A549 (cell line): ENCODE measurements around the gene STX8. TPM values are rescaled to one million over a fixed set of nuclear protein-coding genes. Genes with fewer than 3 reads are reported as not detected.

Experiments used
- ATAC-seq, 2 experiments: fragments of 200-7000 bp in 1 of 2; fragments of >200 bp in 1 of 2; cut with Nextera tagmentation in 1 of 2; cut with Tn5 transposase in 1 of 2; 3 replicates each; pipeline versions ENCODE4 v1.8.0 to v1.9.1; 2018 to 2020; ENCODE audit warnings: mild to moderate bottlenecking in 1 of 2, moderate library complexity in 1 of 2
- CTCF ChIA-PET: fragments of 300-600 bp; sonication (Branson Sonifier 250); formaldehyde crosslinking; extraction: SDS; loops from one replicate; lab custom pipeline; 2021; ENCODE audit warnings: antibody characterized with exemption, inconsistent platforms; lab: Yijun Ruan, JAX
- POLR2A ChIA-PET: fragments of 350-600 bp; formaldehyde crosslinking; extraction: SDS; loops from one replicate; lab custom pipeline; 2021; ENCODE audit warnings: antibody characterized with exemption, inconsistent platforms; lab: Yijun Ruan, JAX
- DNase-seq, 2 experiments: peaks; one replicate each; pipeline versions ENCODE4 v3.0.0 to v3.0.0-alpha.2; 2011 to 2016; ENCODE audit warnings: low read depth in 1 of 2, low spot score in 1 of 2
- FAIRE-seq: peaks from 2 replicates; lab custom pipeline; 2011; peaks lifted over from hg19 to GRCh38; lab: Jason Lieb, UNC
- H3K27ac ChIP-seq, 2 experiments: fragments of >200 bp; sonication (Bioruptor Twin); formaldehyde crosslinking; 3 replicates each; pipeline ENCODE4 v1.5.1; 2016 to 2017
- H3K4me1 ChIP-seq: fragments of >200 bp; sonication (Bioruptor Twin); formaldehyde crosslinking; 3 replicates; pipeline ENCODE4 v1.6.1; 2016
- H3K4me2 ChIP-seq: fragments of >200 bp; sonication (Bioruptor Twin); formaldehyde crosslinking; 3 replicates; pipeline ENCODE4 v1.6.1; 2016
- H3K4me3 ChIP-seq: fragments of >200 bp; sonication (Bioruptor Twin); formaldehyde crosslinking; 3 replicates; pipeline ENCODE4 v1.5.1; 2016
- H3K9me3 ChIP-seq: fragments of >200 bp; sonication (Bioruptor Twin); formaldehyde crosslinking; 3 replicates; pipeline ENCODE4 v1.6.1; 2016
- CBX2 ChIP-seq: fragments of 200-600 bp; sonication (generic); IDR thresholded peaks from 2 replicates; pipeline ENCODE4 v1.6.1; 2016; ENCODE audit warnings: low read depth, mild to moderate bottlenecking, borderline replicate concordance
- CEBPB ChIP-seq, 2 experiments: fragments of >200 bp in 1 of 2; sonication (Bioruptor Twin) in 1 of 2; formaldehyde crosslinking in 1 of 2; IDR thresholded peaks; 2 replicates each; pipeline ENCODE4 v1.6.1; 2012 to 2016
- CHD2 ChIP-seq: fragments of 150-350 bp; IDR thresholded peaks from 2 replicates; pipeline ENCODE4 v1.6.1; 2014; ENCODE audit warnings: low read length; ENCODE audit not compliant: partially characterized antibody
- EP300 ChIP-seq, 2 experiments: fragments of >200 bp; sonication (Bioruptor Twin); formaldehyde crosslinking; IDR thresholded peaks; 2 replicates in 1 of 2; 3 replicates in 1 of 2; pipeline ENCODE4 v1.6.1; 2016 to 2017
- FOSL2 ChIP-seq, 2 experiments: fragments of 450-650 bp in 1 of 2; fragments of >200 bp in 1 of 2; sonication (Bioruptor Twin) in 1 of 2; formaldehyde crosslinking; IDR thresholded peaks; 2 replicates each; pipeline versions ENCODE4 v1.5.0 to v1.6.1; 2016 to 2020; ENCODE audit warnings: mild to moderate bottlenecking in 1 of 2, moderate library complexity in 1 of 2
- HDAC2 ChIP-seq: fragments of 200-600 bp; sonication (generic); IDR thresholded peaks from 2 replicates; pipeline ENCODE4 v1.6.1; 2016
- HOXB5 ChIP-seq: fragments of 250-450 bp; sonication (Bioruptor Pico); IDR thresholded peaks from 2 replicates; pipeline ENCODE4 v1.5.0; 2020; ENCODE audit warnings: mild to moderate bottlenecking, moderate library complexity
- JUN ChIP-seq, 2 experiments: fragments of >200 bp; sonication (Bioruptor Twin); formaldehyde crosslinking; IDR thresholded peaks; 2 replicates in 1 of 2; 3 replicates in 1 of 2; pipeline ENCODE4 v1.6.1; 2016 to 2017
- JUNB ChIP-seq: fragments of >200 bp; sonication (Bioruptor Twin); formaldehyde crosslinking; IDR thresholded peaks from 2 replicates; pipeline ENCODE4 v1.6.1; 2016
- KDM1A ChIP-seq: fragments of 200-600 bp; sonication (generic); IDR thresholded peaks from 2 replicates; pipeline ENCODE4 v1.6.1; 2016; ENCODE audit warnings: low read depth, mild to moderate bottlenecking
- KDM5A ChIP-seq: fragments of 200-600 bp; sonication (generic); IDR thresholded peaks from 2 replicates; pipeline ENCODE4 v1.6.1; 2016; ENCODE audit warnings: antibody characterized with exemption, mild to moderate bottlenecking
- POLR2A ChIP-seq: IDR thresholded peaks from 2 replicates; pipeline ENCODE4 v1.6.1; 2012; ENCODE audit warnings: mild to moderate bottlenecking, low read length
- RCOR1 ChIP-seq: fragments of 150-350 bp; IDR thresholded peaks from 2 replicates; pipeline ENCODE4 v1.6.1; 2014; ENCODE audit warnings: antibody characterized with exemption, low read length, low read depth
- SMC3 ChIP-seq: fragments of >200 bp; sonication (Bioruptor Twin); formaldehyde crosslinking; IDR thresholded peaks from 3 replicates; pipeline ENCODE4 v1.6.1; 2018; ENCODE audit warnings: inconsistent platforms
- SREBF2 ChIP-seq: fragments of 450-650 bp; IDR thresholded peaks from 2 replicates; pipeline ENCODE4 v1.6.1; 2014; ENCODE audit warnings: mild to moderate bottlenecking, moderate library complexity
- TP53 ChIP-seq: fragments of 250-450 bp; sonication (Bioruptor Pico); IDR thresholded peaks from 2 replicates; pipeline ENCODE4 v1.5.0; 2021; ENCODE audit warnings: mild to moderate bottlenecking, moderate library complexity
- ZC3H11A ChIP-seq: fragments of 450-650 bp; IDR thresholded peaks from 2 replicates; pipeline ENCODE4 v1.6.1; 2014; ENCODE audit warnings: antibody characterized with exemption, mild to moderate bottlenecking
- ZSCAN20 ChIP-seq: fragments of 250-450 bp; sonication (Bioruptor Pico); IDR thresholded peaks from 2 replicates; pipeline ENCODE4 v1.8.0; 2022; ENCODE audit warnings: mild to moderate bottlenecking, moderate library complexity
- WGBS: methylation state at CpG from one replicate; pipeline ENCODE4 v1.1.6; 2017; ENCODE audit errors: missing lambda C conversion rate; 5-methylcytosine and 5-hydroxymethylcytosine counted together
- polyA plus RNA-seq, 4 experiments: library from polyadenylated mRNA; depleted of rRNA in 3 of 4; stranded (reverse); fragments of >200 nt; fragmentation: RNase III in 1 of 4; extraction: RNeasy Plus Mini Kit Qiagen cat#74134 plus additional on column Dnase treatment in 1 of 4; gene quantifications; 2 replicates in 3 of 4; 3 replicates in 1 of 4; pipeline ENCODE4 v1.2.3, GENCODE V29; 2011 to 2017
- TF ChIP-seq, protein P1 (sequence below): fragments of >200 bp; sonication (Bioruptor Twin); formaldehyde crosslinking; IDR thresholded peaks from 2 replicates; pipeline ENCODE4 v1.6.1; 2016
- TF ChIP-seq, protein P2 (sequence below): IDR thresholded peaks from 2 replicates; pipeline ENCODE4 v1.6.1; 2012; ENCODE audit warnings: low read depth, borderline replicate concordance
- TF ChIP-seq, protein P3 (sequence below): fragments of 200-600 bp; sonication (generic); IDR thresholded peaks from 2 replicates; pipeline ENCODE4 v1.6.1; 2016; ENCODE audit warnings: antibody characterized with exemption, mild to moderate bottlenecking, moderate library complexity
- TF ChIP-seq, protein P4 (sequence below): fragments of 250-450 bp; sonication (Bioruptor Pico); IDR thresholded peaks from 2 replicates; pipeline ENCODE4 v1.5.0; 2020; ENCODE audit warnings: low read depth, mild to moderate bottlenecking, moderate library complexity

The STX8 gene
- polyA plus RNA-seq, 2 of the 4 experiments (the other 2 are of a cell fraction): 93.6 to 168 TPM

DNA sequence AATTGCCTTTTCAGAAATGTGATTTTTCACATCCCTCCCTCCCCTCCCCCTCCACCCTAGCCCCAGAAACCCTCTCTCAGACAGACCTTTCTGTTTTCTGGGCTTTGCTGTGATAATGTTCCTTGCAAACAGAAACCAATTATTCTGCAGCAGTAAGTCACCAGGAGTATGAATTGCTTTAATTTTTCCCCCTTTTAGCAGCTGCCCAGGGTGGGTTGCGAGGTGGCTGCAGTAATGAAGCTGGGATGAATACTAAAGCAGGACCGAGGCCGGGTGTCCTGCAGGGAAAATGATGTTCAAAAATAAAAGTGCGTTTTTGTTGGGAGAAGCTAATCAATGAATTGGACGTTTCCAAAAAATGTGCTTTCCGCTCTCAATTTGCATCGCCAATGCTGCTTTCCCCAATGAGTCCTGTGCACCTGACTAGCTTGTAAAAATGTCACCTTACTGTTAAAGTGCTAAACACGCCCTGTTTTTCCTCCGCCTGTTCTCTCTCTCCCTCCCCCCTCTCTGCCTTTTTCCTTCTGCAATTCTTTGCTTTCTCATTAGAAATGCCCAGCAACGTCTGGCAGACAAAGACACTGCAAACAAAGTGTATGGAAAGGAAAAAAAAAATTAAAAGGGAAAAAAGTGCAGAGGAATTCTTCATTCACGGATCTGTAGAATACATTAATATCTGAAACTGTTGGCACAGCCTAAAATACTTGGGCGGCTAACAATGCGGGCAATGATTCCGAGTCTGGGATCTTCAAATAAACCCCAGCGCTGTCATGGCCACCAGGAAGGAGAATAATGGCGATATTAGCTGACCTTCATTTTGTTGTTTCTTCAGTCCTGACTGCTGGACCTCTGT is 244.1 kb downstream of the STX8 start:
- no peak overlapping the region for H3K27ac ChIP-seq
- no peak for DNase-seq
- WGBS: 89% methylated on average over 16 of the region's 16 CpGs
- FAIRE-seq: no peak
- H3K9me3 ChIP-seq: peaks cover 21% of the 10 kb centered on the region
- ChIA-PET CTCF (interaction anchor here (0.6 to 1.3 kb wide), 5 partner anchors 17 to 1463 kb away, joined by 3 read pairs; no protein-coding TSS in a partner anchor), POLR2A (no interaction called here)
- no peak overlapping the region for H3K4me2 ChIP-seq
- H3K4me3 ChIP-seq: no peak overlapping the region
- no peak for ATAC-seq
- no peaks in the 10 kb centered on the region for H3K4me1 ChIP-seq
- no peak for TF ChIP-seq FOSL2 (IDR thresholded peaks at IDR 0.05)
- TF ChIP-seq FOSL2 (CRISPR knock-in tag; IDR thresholded peaks at IDR 0.05): no peak
- no peak for TF ChIP-seq ZSCAN20 (CRISPR knock-in tag)
- TF ChIP-seq KDM5A: no peak
- TF ChIP-seq RCOR1: no peak
- TF ChIP-seq, protein P1, sequence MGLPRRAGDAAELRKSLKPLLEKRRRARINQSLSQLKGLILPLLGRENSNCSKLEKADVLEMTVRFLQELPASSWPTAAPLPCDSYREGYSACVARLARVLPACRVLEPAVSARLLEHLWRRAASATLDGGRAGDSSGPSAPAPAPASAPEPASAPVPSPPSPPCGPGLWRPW: no peak
- no peak for TF ChIP-seq KDM1A
- TF ChIP-seq CEBPB (IDR thresholded peaks at IDR 0.05): no peak
- TF ChIP-seq, protein P2, sequence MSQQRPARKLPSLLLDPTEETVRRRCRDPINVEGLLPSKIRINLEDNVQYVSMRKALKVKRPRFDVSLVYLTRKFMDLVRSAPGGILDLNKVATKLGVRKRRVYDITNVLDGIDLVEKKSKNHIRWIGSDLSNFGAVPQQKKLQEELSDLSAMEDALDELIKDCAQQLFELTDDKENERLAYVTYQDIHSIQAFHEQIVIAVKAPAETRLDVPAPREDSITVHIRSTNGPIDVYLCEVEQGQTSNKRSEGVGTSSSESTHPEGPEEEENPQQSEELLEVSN: no peak
- TF ChIP-seq TP53 (CRISPR knock-in tag): no peak

DNA sequence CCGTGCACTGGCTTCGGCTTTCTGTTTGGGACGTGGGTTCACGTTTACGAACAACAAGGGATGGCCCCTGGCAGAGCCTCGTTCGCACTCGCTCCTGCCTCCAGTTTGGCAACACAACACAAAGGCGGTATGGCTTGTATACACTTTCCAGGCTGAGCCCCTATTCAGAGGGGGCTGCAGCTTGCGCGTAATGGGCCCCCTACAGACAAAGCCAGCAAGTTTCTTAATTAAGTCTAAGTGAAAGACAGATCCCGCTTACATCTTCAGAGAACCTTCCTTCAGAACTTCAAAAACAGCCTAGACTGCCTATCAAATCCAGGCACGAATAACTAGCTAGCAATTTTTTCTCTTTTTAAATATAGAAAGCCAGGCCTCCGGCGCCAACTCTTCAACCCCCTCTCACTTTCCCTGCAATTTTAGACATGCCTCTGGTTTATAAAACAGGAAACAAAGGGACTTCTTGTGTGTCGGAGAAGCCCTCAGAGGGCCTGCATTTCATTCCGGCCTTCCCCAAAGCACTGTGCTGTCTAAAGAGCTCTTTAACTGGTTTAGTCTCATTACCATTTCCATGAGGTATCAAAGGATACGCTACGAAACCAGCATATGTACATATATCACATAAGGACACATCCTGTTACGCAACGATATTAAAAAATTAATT is 244.9 kb downstream of the STX8 start:
- Histone ChIP-seq H3K27ac (no peak overlapping the region), H3K4me3 (no peak overlapping the region), H3K4me1 (no peaks in the 10 kb centered on the region), H3K4me2 (no peak overlapping the region), H3K9me3 (peaks cover 17% of the 10 kb centered on the region)
- no peak for FAIRE-seq
- no peak for ATAC-seq
- TF ChIP-seq EP300 (IDR thresholded peaks at IDR 0.05) (no peak), JUNB (no peak), CBX2 (no peak), SMC3 (no peak), CHD2 (no peak), ZC3H11A (no peak), CEBPB (IDR thresholded peaks at IDR 0.05) (0 out of 4 replicates have a peak, but pooled peaks of 1 of the 2 experiments have one; percentile 9)
- ChIA-PET POLR2A (no interaction called here), CTCF (interaction anchor here (1.0 to 1.1 kb wide), 2 partner anchors 18 to 62 kb away, joined by 3 read pairs; no protein-coding TSS in a partner anchor)
- WGBS: 93% methylated on average over 21 of the region's 21 CpGs
- no peak for DNase-seq

DNA sequence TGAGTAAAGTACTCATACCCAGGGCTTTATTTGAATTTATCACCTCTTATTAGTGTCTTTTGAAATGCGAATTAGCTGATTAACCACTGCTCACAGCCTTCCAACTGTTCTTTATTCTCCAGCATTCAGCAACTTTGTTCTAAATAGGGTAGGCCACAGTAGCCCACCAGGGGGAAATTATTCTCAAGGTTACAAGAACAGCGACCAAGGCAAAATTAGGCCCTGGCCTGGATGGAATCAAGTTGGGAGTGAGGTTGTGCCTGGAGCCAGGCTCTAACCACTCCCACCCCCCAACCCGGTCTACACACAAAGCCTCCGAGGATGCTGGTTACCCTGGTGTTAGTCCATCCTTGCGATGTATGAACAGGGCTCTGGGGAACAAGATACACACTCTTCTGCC is 245.5 kb downstream of the STX8 start:
- no peak for FAIRE-seq
- H3K4me2 ChIP-seq: no peak overlapping the region

More for the DNA sequence above, 245.5 kb downstream of the STX8 start:
- no peak overlapping the region for H3K4me3 ChIP-seq
- WGBS: 92% methylated on average over 5 of the region's 5 CpGs
- peaks cover 11% of the 10 kb centered on the region; the same call in 2 of the 3 replicates for H3K9me3 ChIP-seq
- no peak for ATAC-seq
- TF ChIP-seq HOXB5 (CRISPR knock-in tag): no peak
- no peak for TF ChIP-seq SREBF2
- TF ChIP-seq, protein P1: no peak
- no peak for TF ChIP-seq JUN (IDR thresholded peaks at IDR 0.05)
- TF ChIP-seq, protein P3, sequence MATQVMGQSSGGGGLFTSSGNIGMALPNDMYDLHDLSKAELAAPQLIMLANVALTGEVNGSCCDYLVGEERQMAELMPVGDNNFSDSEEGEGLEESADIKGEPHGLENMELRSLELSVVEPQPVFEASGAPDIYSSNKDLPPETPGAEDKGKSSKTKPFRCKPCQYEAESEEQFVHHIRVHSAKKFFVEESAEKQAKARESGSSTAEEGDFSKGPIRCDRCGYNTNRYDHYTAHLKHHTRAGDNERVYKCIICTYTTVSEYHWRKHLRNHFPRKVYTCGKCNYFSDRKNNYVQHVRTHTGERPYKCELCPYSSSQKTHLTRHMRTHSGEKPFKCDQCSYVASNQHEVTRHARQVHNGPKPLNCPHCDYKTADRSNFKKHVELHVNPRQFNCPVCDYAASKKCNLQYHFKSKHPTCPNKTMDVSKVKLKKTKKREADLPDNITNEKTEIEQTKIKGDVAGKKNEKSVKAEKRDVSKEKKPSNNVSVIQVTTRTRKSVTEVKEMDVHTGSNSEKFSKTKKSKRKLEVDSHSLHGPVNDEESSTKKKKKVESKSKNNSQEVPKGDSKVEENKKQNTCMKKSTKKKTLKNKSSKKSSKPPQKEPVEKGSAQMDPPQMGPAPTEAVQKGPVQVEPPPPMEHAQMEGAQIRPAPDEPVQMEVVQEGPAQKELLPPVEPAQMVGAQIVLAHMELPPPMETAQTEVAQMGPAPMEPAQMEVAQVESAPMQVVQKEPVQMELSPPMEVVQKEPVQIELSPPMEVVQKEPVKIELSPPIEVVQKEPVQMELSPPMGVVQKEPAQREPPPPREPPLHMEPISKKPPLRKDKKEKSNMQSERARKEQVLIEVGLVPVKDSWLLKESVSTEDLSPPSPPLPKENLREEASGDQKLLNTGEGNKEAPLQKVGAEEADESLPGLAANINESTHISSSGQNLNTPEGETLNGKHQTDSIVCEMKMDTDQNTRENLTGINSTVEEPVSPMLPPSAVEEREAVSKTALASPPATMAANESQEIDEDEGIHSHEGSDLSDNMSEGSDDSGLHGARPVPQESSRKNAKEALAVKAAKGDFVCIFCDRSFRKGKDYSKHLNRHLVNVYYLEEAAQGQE: no peak
- TF ChIP-seq, protein P4, sequence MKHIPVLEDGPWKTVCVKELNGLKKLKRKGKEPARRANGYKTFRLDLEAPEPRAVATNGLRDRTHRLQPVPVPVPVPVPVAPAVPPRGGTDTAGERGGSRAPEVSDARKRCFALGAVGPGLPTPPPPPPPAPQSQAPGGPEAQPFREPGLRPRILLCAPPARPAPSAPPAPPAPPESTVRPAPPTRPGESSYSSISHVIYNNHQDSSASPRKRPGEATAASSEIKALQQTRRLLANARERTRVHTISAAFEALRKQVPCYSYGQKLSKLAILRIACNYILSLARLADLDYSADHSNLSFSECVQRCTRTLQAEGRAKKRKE (CRISPR knock-in tag): no peak
- TF ChIP-seq EP300 (IDR thresholded peaks at IDR 0.05): no peak
- no peak for TF ChIP-seq CHD2
- TF ChIP-seq HDAC2: no peak
- no peak for TF ChIP-seq POLR2A
- ChIA-PET CTCF (no interaction called here), POLR2A (no interaction called here)
- H3K4me1 ChIP-seq: no peaks in the 10 kb centered on the region
- no peak overlapping the region for H3K27ac ChIP-seq
- no peak for DNase-seq
